Skin epidermis (tissue), 12 donors: Measurements from ENCODE around the gene DLK2.
"Not testable (repeated sequence)": the region's sequence is repeated elsewhere in the genome, so short reads cannot be mapped to it uniquely, and the experiment has no call there.

ENCODE experiments used
- H3K27ac ChIP-seq, 21 experiments: fragments of 200-600 bp; sonication (generic) in 11 of 21; one replicate each; pipeline ENCODE4 v1.5.0; 2020; ENCODE audit warnings: mild to moderate bottlenecking in 3 of 21, inconsistent platforms in 2 of 21, moderate library complexity in 2 of 21
- H3K4me3 ChIP-seq, 7 experiments: fragments of 200-600 bp; sonication (generic) in 2 of 7; one replicate each; pipeline ENCODE4 v1.5.0; 2020; ENCODE audit warnings: inconsistent platforms in 2 of 7, mild to moderate bottlenecking in 2 of 7, moderate library complexity in 1 of 7

The DLK2 gene

GRCh38 chr6:43459535-43459934 is 4.2 kb upstream of the DLK2 start:
- no peak overlapping the region for H3K27ac ChIP-seq
- no peak overlapping the region for H3K4me3 ChIP-seq

GRCh38 chr6:43458154-43458553 is 2.8 kb upstream of the DLK2 start:
- H3K4me3 ChIP-seq, H3K27ac ChIP-seq: not testable (repeated sequence)

GRCh38 chr6:43457643-43458042 is 2.3 kb upstream of the DLK2 start:
- no peak overlapping the region for H3K4me3 ChIP-seq
- no peak overlapping the region for H3K27ac ChIP-seq

- Histone ChIP-seq H3K4me3 (peak overlapping the region; percentile 27 to 61 (median 46)), H3K27ac (peak overlapping the region in 13 of 21 experiments; percentile 14 to 73 (median 56))
Measured at GRCh38 chr6:43454696-43455530, 435 bp downstream of the DLK2 start.

GRCh38 chr6:43454290-43454695 is 1.1 kb downstream of the DLK2 start:
- Histone ChIP-seq H3K27ac (peak overlapping the region in 4 of 21 experiments; percentile 42 to 73 (median 67)), H3K4me3 (peak overlapping the region; percentile 27 to 61 (median 46))

- H3K4me3 ChIP-seq: no peak overlapping the region
- no peak overlapping the region for H3K27ac ChIP-seq
Measured at GRCh38 chr6:43453831-43454230, 1.5 kb downstream of the DLK2 start.

- Histone ChIP-seq H3K27ac (no peak overlapping the region), H3K4me3 (no peak overlapping the region)
Measured at GRCh38 chr6:43452896-43453295, 2.5 kb downstream of the DLK2 start.

- Histone ChIP-seq H3K4me3 (no peak overlapping the region), H3K27ac (no peak overlapping the region)
Measured at GRCh38 chr6:43451939-43452338, 3.4 kb downstream of the DLK2 start.

- H3K4me3 ChIP-seq: no peak overlapping the region
- no peak overlapping the region for H3K27ac ChIP-seq
Measured at GRCh38 chr6:43451348-43451747, 4.0 kb downstream of the DLK2 start.

GRCh38 chr6:43450699-43451131 is 4.6 kb downstream of the DLK2 start:
- Histone ChIP-seq H3K4me3 (no peak overlapping the region), H3K27ac (no peak overlapping the region)

GRCh38 chr6:43448916-43449315 is 6.4 kb downstream of the DLK2 start:
- Histone ChIP-seq H3K27ac (no peak overlapping the region), H3K4me3 (no peak overlapping the region)

- Histone ChIP-seq H3K4me3 (no peak overlapping the region), H3K27ac (no peak overlapping the region)
Measured at GRCh38 chr6:43447604-43448003, 7.7 kb downstream of the DLK2 start.

GRCh38 chr6:43445576-43445975 is 9.8 kb downstream of the DLK2 start:
- H3K27ac ChIP-seq: no peak overlapping the region
- no peak overlapping the region for H3K4me3 ChIP-seq

- Histone ChIP-seq H3K27ac (no peak overlapping the region), H3K4me3 (no peak overlapping the region)
Measured at GRCh38 chr6:43444582-43444981, 10.8 kb downstream of the DLK2 start.

- Histone ChIP-seq H3K4me3 (no peak overlapping the region), H3K27ac (no peak overlapping the region)
Measured at GRCh38 chr6:43444036-43444435, 11.3 kb downstream of the DLK2 start.

GRCh38 chr6:43442935-43443334 is 12.4 kb downstream of the DLK2 start:
- H3K4me3 ChIP-seq: no peak overlapping the region
- H3K27ac ChIP-seq: no peak overlapping the region

- H3K4me3 ChIP-seq: no peak overlapping the region
- peak overlapping the region in 6 of 21 experiments; percentile 3 to 54 (median 7) for H3K27ac ChIP-seq
Measured at GRCh38 chr6:43437700-43438099, 17.6 kb downstream of the DLK2 start.

- Histone ChIP-seq H3K27ac (peak overlapping the region in 8 of 21 experiments; percentile 0 to 49 (median 20)), H3K4me3 (no peak overlapping the region)
Measured at GRCh38 chr6:43436577-43437282, 18.6 kb downstream of the DLK2 start.

GRCh38 chr6:43435682-43436437 is 19.5 kb downstream of the DLK2 start:
- H3K27ac ChIP-seq: peak overlapping the region in 6 of 21 experiments; percentile 7 to 76 (median 26)
- no peak overlapping the region for H3K4me3 ChIP-seq

- Histone ChIP-seq H3K4me3 (no peak overlapping the region), H3K27ac (no peak overlapping the region)
Measured at GRCh38 chr6:43434943-43435342, 20.4 kb downstream of the DLK2 start.
